Measurements from ENCODE around the gene ITGB3.

Gene ITGB3

DNA sequence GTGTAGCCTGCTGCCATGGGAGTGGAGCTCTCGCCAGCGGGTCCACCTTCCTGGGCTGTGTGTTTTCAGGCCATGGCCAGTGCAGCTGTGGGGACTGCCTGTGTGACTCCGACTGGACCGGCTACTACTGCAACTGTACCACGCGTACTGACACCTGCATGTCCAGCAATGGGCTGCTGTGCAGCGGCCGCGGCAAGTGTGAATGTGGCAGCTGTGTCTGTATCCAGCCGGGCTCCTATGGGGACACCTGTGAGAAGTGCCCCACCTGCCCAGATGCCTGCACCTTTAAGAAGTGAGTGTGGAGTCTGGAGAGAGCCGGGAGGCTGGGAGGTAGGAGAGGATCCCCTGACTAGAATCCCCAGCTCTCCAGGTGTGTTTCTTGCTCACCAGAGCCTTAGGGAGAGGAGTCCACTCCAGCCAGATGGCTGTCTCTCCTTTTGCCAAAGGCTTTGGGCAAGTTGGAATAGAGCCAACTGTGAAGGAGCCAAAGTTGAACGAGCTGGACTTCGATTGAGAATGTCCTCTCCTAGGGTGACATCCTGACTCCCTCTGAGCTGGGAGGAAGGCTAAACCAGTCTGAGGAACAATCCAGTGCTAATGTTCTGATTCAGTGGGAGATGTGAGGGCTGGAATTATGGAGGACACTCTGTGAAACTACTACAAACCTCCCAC lies 45.7 kb downstream of the ITGB3 start:
- DNase-seq (ENCODE audit: low read depth): no peak
- H3K4me3 ChIP-seq (ENCODE audit: control insufficient read depth, low read depth, low read length): no peak overlapping the region
- TF ChIP-seq, protein P1, sequence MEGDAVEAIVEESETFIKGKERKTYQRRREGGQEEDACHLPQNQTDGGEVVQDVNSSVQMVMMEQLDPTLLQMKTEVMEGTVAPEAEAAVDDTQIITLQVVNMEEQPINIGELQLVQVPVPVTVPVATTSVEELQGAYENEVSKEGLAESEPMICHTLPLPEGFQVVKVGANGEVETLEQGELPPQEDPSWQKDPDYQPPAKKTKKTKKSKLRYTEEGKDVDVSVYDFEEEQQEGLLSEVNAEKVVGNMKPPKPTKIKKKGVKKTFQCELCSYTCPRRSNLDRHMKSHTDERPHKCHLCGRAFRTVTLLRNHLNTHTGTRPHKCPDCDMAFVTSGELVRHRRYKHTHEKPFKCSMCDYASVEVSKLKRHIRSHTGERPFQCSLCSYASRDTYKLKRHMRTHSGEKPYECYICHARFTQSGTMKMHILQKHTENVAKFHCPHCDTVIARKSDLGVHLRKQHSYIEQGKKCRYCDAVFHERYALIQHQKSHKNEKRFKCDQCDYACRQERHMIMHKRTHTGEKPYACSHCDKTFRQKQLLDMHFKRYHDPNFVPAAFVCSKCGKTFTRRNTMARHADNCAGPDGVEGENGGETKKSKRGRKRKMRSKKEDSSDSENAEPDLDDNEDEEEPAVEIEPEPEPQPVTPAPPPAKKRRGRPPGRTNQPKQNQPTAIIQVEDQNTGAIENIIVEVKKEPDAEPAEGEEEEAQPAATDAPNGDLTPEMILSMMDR (conservative IDR thresholded peaks at IDR 0.05; ENCODE audit: control insufficient read depth, insufficient read depth, low read depth, low read length): no peak

DNA sequence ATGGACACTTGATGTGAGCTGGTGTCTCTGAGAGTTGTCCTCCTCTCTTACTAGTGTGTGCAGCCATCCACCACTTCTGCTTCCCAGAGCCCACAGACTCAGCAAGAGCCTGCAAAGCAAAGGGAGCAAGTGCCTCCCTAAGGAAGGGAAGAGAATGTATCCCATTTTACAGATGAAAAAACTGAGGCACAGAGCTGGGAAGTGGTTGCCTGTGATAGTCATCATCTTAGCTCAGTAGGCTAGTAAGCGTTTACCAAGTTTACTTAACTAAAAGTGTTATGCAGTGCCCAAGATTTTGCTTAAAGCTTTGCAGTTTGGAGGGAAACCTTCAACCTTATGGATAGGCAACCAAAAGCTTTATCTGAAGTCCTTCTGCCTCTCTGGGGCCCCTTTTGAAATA lies 47.1 kb downstream of the ITGB3 start:
- no peak for DNase-seq (ENCODE audit: low read depth)
- TF ChIP-seq, protein P1 (conservative IDR thresholded peaks at IDR 0.05; ENCODE audit: control insufficient read depth, insufficient read depth, low read depth, low read length): no peak
- H3K4me3 ChIP-seq (ENCODE audit: control insufficient read depth, low read depth, low read length): no peak overlapping the region

DNA sequence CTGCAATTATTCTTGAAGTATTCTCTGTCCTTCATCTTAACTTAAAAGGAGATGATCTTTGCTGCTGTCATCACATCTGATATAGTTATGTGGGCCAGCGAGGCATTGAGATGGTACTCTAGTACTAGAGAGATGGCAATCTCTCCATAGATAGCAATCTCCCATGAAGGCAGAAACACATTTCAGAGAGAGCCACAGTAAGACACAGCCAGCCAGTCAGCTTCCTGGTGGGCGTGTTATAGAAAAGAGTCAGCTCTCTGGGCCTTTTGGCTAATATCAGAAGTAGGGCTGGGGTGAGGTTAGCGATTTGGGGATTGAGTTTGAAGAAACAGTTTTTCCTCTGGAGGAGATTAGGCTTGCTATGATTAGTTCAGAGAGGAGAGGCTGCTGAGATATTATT lies 47.5 kb downstream of the ITGB3 start:
- no peak overlapping the region for H3K4me3 ChIP-seq (ENCODE audit: control insufficient read depth, low read depth, low read length)
- TF ChIP-seq, protein P1 (conservative IDR thresholded peaks at IDR 0.05; ENCODE audit: control insufficient read depth, insufficient read depth, low read depth, low read length): no peak
- no peak for DNase-seq (ENCODE audit: low read depth)

DNA sequence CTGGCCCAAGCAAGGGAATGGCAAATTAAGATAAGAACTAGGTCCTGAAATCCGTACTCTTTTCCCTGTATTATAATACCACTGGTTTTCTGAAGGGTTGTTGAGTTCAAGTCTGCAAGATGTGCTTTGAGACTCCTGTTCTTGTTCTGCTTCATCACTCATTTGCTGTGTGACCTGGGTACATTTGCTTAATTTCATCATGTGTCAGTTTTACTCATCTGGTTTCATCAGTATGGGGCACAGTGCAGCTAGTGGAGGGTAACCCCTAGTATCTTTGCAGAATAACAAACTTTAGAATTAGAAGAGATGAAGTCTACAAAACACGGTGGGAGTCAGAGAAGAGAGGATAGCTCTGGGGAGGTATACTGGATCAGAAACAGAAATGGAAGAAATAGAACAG lies 48.2 kb downstream of the ITGB3 start:
- TF ChIP-seq, protein P1 (conservative IDR thresholded peaks at IDR 0.05; ENCODE audit: control insufficient read depth, insufficient read depth, low read depth, low read length): no peak
- DNase-seq (ENCODE audit: low read depth): no peak
- H3K4me3 ChIP-seq (ENCODE audit: control insufficient read depth, low read depth, low read length): no peak overlapping the region

DNA sequence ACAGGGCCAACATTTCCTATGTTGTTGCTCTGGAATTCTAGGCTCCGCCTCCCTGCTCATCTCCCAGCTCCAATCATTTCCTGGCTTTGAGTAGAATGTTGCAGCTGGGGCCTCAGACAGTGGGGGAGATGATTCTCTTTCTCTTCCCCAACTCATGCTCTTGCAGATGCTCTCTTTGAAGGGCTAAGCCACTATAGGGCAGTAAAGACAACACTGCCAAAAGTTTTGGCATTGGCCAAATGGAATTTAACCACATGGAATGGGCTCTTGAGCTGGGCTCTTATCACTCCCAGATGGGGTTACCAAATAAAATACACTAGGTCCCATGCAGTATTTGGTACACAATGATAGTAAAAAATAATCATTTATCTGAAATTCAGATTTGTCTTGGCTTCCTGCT lies 50.6 kb downstream of the ITGB3 start:
- no peak overlapping the region for H3K4me3 ChIP-seq (ENCODE audit: control insufficient read depth, low read depth, low read length)
- DNase-seq (ENCODE audit: low read depth): peak; percentile 55
- TF ChIP-seq, protein P1 (conservative IDR thresholded peaks at IDR 0.05; ENCODE audit: control insufficient read depth, insufficient read depth, low read depth, low read length): no peak

DNA sequence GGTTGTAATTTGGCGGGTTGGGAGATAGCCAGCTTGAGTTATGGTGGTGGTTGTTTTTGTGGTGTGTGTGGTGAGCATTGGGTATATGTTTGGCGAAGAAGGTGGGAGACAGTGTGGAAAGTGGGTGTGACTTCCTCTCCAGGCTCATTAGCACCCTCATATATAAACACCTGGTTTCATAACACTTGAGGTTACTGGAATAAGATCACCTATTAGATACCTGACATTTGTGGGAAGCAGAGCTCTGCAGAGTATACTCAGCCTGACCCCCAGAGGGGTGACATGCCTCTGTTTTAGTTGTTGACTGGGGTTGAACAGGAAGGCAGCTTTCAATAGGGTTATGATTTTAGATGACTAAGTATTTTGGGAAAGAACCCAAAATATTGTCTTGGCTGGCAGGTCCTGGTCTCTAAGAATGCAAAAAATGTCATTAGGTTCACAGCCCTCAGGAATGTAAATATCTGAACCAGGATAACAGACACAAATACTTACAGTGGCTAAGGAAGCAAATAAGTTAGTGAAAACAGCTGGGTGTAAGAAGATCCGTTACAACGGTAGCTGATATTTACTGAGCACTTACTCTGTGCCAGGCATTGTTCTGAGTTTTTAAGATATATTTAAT lies 51.8 kb downstream of the ITGB3 start:
- peak; percentile 86 for DNase-seq (ENCODE audit: low read depth)
- TF ChIP-seq, protein P1 (conservative IDR thresholded peaks at IDR 0.05; ENCODE audit: control insufficient read depth, insufficient read depth, low read depth, low read length): no peak

More for the DNA sequence above, 51.8 kb downstream of the ITGB3 start:
- no peak overlapping the region for H3K4me3 ChIP-seq (ENCODE audit: control insufficient read depth, low read depth, low read length)

All from fibroblast of mammary gland (primary cell).